CD14-positive monocyte (primary cell): ENCODE measurements around the gene XIRP2. TPM values are rescaled to one million over a fixed set of nuclear protein-coding genes. Genes with fewer than 3 reads are reported as not detected.

Source experiments
- DNase-seq, 3 donors: peaks; one replicate each; pipeline ENCODE4 v3.0.0-alpha.2; 2011 to 2022
- H2AFZ ChIP-seq: 2 replicates; pipeline ENCODE4 v1.6.0; 2012; ENCODE audit warnings: mild to moderate bottlenecking, low read depth, low read length, inconsistent platforms; ENCODE audit not compliant: insufficient read depth, poor library complexity, severe bottlenecking
- H3K27ac ChIP-seq, 2 donors: 1 replicate in 1 of 2; 2 replicates in 1 of 2; pipeline ENCODE4 v1.5.1; 2012 to 2013; ENCODE audit warnings: low read length in 2 of 2, control low read depth in 1 of 2, inconsistent platforms in 1 of 2, low read depth in 1 of 2, mild to moderate bottlenecking in 1 of 2
- H3K27me3 ChIP-seq, 2 donors: one replicate each; pipeline versions ENCODE4 v1.6.0 to v1.6.1; 2011 to 2013; ENCODE audit warnings: low read length in 2 of 2; ENCODE audit not compliant: control insufficient read depth in 2 of 2, insufficient read depth in 2 of 2
- H3K36me3 ChIP-seq, 2 donors: replicated peaks in 1 of 2; 1 replicate in 1 of 2; 2 replicates in 1 of 2; pipeline versions ENCODE4 v1.5.1 to v1.6.1; 2012 to 2013; ENCODE audit warnings: low read length in 2 of 2, control low read depth in 1 of 2, inconsistent platforms in 1 of 2, mild to moderate bottlenecking in 1 of 2; ENCODE audit not compliant: insufficient read depth in 2 of 2, control insufficient read depth in 1 of 2
- H3K4me1 ChIP-seq, 2 donors: 1 replicate in 1 of 2; 2 replicates in 1 of 2; pipeline versions ENCODE4 v1.5.1 to v1.6.1; 2012 to 2013; ENCODE audit warnings: low read length in 2 of 2, control low read depth in 1 of 2, inconsistent platforms in 1 of 2, mild to moderate bottlenecking in 1 of 2, moderate library complexity in 1 of 2; ENCODE audit not compliant: insufficient read depth in 2 of 2, control insufficient read depth in 1 of 2
- H3K4me2 ChIP-seq: replicated peaks from 2 replicates; pipeline ENCODE3; 2012; ENCODE audit warnings: low read length, moderate library complexity, mild to moderate bottlenecking; ENCODE audit not compliant: poor library complexity, severe bottlenecking; ENCODE audit errors: extremely low read depth
- H3K4me3 ChIP-seq, 3 experiments: fragments of 200-600 bp in 1 of 3; sonication (generic) in 1 of 3; replicated peaks in 1 of 3; 1 replicate in 2 of 3; 2 replicates in 1 of 3; pipeline ENCODE4 v1.5.1; 2011 to 2013; ENCODE audit warnings: low read length in 3 of 3, mild to moderate bottlenecking in 3 of 3, control low read depth in 2 of 3, low read depth in 2 of 3, inconsistent platforms in 1 of 3, moderate library complexity in 1 of 3
- H3K79me2 ChIP-seq: 2 replicates; pipeline ENCODE4 v1.6.0; 2012; ENCODE audit warnings: mild to moderate bottlenecking, control low read depth, inconsistent platforms, low read length, moderate library complexity; ENCODE audit not compliant: insufficient read depth
- H3K9ac ChIP-seq: 2 replicates; pipeline ENCODE4 v1.6.0; 2017; ENCODE audit warnings: low read length, mild to moderate bottlenecking; ENCODE audit not compliant: insufficient read depth, poor library complexity, severe bottlenecking
- H3K9me3 ChIP-seq, 2 donors: replicated peaks in 1 of 2; 1 replicate in 1 of 2; 2 replicates in 1 of 2; pipeline versions ENCODE4 v1.5.1 to v1.6.1; 2012 to 2013; ENCODE audit warnings: low read length in 2 of 2, control low read depth in 1 of 2; ENCODE audit not compliant: control insufficient read depth in 1 of 2, insufficient read depth in 1 of 2
- H4K20me1 ChIP-seq: 2 replicates; pipeline ENCODE4 v1.6.0; 2012; ENCODE audit warnings: mild to moderate bottlenecking, low read length, control low read depth, moderate library complexity; ENCODE audit not compliant: insufficient read depth
- H3K27ac Mint-ChIP-seq, 7 donors: one replicate each; pipeline ENCODE4 v1.8.0; 2020; ENCODE audit warnings: mild to moderate bottlenecking in 7 of 7, mixed read lengths in 7 of 7, moderate library complexity in 6 of 7, inconsistent platforms in 2 of 7
- H3K27me3 Mint-ChIP-seq, 3 donors: one replicate each; pipeline ENCODE4 v1.8.0; 2021 to 2022; ENCODE audit warnings: low read depth in 3 of 3, mild to moderate bottlenecking in 3 of 3, mixed read lengths in 3 of 3, moderate library complexity in 3 of 3, inconsistent platforms in 1 of 3
- H3K36me3 Mint-ChIP-seq, 2 donors: one replicate each; pipeline ENCODE4 v1.8.0; 2020; ENCODE audit warnings: mixed read lengths in 2 of 2, inconsistent platforms in 1 of 2, mild to moderate bottlenecking in 1 of 2
- H3K4me1 Mint-ChIP-seq: one replicate; pipeline ENCODE4 v1.8.0; 2020; ENCODE audit warnings: mild to moderate bottlenecking, mixed read lengths
- H3K4me3 Mint-ChIP-seq, 2 donors: one replicate each; pipeline ENCODE4 v1.8.0; 2020; ENCODE audit warnings: mild to moderate bottlenecking in 2 of 2, mixed read lengths in 2 of 2, moderate library complexity in 1 of 2
- H3K9me3 Mint-ChIP-seq, 7 donors: one replicate each; pipeline ENCODE4 v1.8.0; 2020 to 2022; ENCODE audit warnings: mixed read lengths in 7 of 7, mild to moderate bottlenecking in 6 of 7, moderate library complexity in 6 of 7, inconsistent platforms in 2 of 7
- CTCF ChIP-seq: fragments of 200-600 bp; IDR thresholded peaks from one replicate; pipeline ENCODE4 v1.8.0; 2022; ENCODE audit warnings: antibody characterized with exemption, mild to moderate bottlenecking
- WGBS: methylation state at CpG from one replicate; pipeline ENCODE4 v1.1.5; 2013; ENCODE audit warnings: missing lambda C conversion rate; ENCODE audit not compliant: insufficient coverage; 5-methylcytosine and 5-hydroxymethylcytosine counted together
- intact Hi-C, 2 donors: fragments of 100-400 bp; cut with micrococcal nuclease; formaldehyde crosslinking; loops; one replicate each; pipeline versions ENCODE4 v1.15.0 to v1.15.1; 2023
- polyA plus RNA-seq, 3 donors: library from polyadenylated mRNA; depleted of rRNA in 1 of 3; unstranded in 2 of 3; stranded (reverse) in 1 of 3; fragments of 300-500 nt in 2 of 3; fragments of >200 nt in 1 of 3; fragmentation: Illumina TruSeq in 2 of 3; gene quantifications; 1 replicate in 2 of 3; 2 replicates in 1 of 3; pipeline ENCODE4 v1.2.3, GENCODE V29; 2012 to 2021

The XIRP2 gene
- polyA plus RNA-seq, 3 donors: not detected

GRCh38 chr2:166891727-166892126, 3.4 kb downstream of the XIRP2 start:
- no CpG with 5 or more reads among the region's 2 CpGs for WGBS
- Mint-ChIP-seq H3K36me3 (no peaks in the 10 kb centered on the region), H3K4me1 (no peaks in the 10 kb centered on the region), H3K27ac (no peak overlapping the region), H3K4me3 (no peak overlapping the region), H3K27me3 (no peaks in the 10 kb centered on the region), H3K9me3 (peaks cover 0 to 9% (median 4%) of the 10 kb centered on the region in 7 donors)
- no peak overlapping the region for H3K27ac ChIP-seq
- DNase-seq: no peak
- no peak overlapping the region for H2AFZ ChIP-seq
- peaks cover 0 to 4% of the 10 kb centered on the region in 2 donors for H3K9me3 ChIP-seq
- H3K4me2 ChIP-seq: no peak overlapping the region
- intact Hi-C loops: no loop called here
- H3K9ac ChIP-seq: no peak overlapping the region
- H4K20me1 ChIP-seq: no peaks in the 10 kb centered on the region
- H3K27me3 ChIP-seq: no peaks in the 10 kb centered on the region
- H3K4me3 ChIP-seq: no peak overlapping the region
- no peaks in the 10 kb centered on the region for H3K4me1 ChIP-seq
- H3K79me2 ChIP-seq: no peaks in the 10 kb centered on the region
- TF ChIP-seq CTCF: no peak
- no peaks in the 10 kb centered on the region for H3K36me3 ChIP-seq

- no peak overlapping the region for H3K4me3 Mint-ChIP-seq
- H3K27me3 Mint-ChIP-seq: no peaks in the 10 kb centered on the region
- H3K36me3 ChIP-seq: no peaks in the 10 kb centered on the region
- no peak for TF ChIP-seq CTCF
- H3K4me1 Mint-ChIP-seq: no peaks in the 10 kb centered on the region
- H3K27ac Mint-ChIP-seq: no peak overlapping the region
- no peaks in the 10 kb centered on the region for H3K4me1 ChIP-seq
- no peaks in the 10 kb centered on the region for H3K27me3 ChIP-seq
- H2AFZ ChIP-seq: no peak overlapping the region
- DNase-seq: no peak
- H3K9ac ChIP-seq: no peak overlapping the region
- intact Hi-C loops: no loop called here
- no peaks in the 10 kb centered on the region for H3K36me3 Mint-ChIP-seq
- no peaks in the 10 kb centered on the region for H4K20me1 ChIP-seq
- H3K27ac ChIP-seq: no peak overlapping the region
- H3K9me3 Mint-ChIP-seq: peaks cover 0 to 9% (median 4%) of the 10 kb centered on the region in 7 donors
- peaks cover 0 to 4% of the 10 kb centered on the region in 2 donors for H3K9me3 ChIP-seq
- H3K79me2 ChIP-seq: no peaks in the 10 kb centered on the region
- H3K4me3 ChIP-seq: no peak overlapping the region
- no peak overlapping the region for H3K4me2 ChIP-seq
Measured at GRCh38 chr2:166892397-166892796, 4.1 kb downstream of the XIRP2 start.
